H9 (cell line): ENCODE measurements around the gene SPRYD3. TPM values are rescaled to one million over a fixed set of nuclear protein-coding genes. Genes with fewer than 3 reads are reported as not detected.

Source experiments
- DNase-seq: peaks from one replicate; pipeline ENCODE4 v3.0.0-alpha.2; 2017
- H2AFZ ChIP-seq: one replicate; pipeline ENCODE4 v1.6.1; 2013; ENCODE audit warnings: mild to moderate bottlenecking, low read length, control low read depth, moderate library complexity
- H2AK5ac ChIP-seq: 2 replicates; pipeline ENCODE4 v1.6.1; 2013; ENCODE audit warnings: low read length, control low read depth, mixed read lengths; ENCODE audit not compliant: insufficient read length
- H2BK120ac ChIP-seq: one replicate; pipeline ENCODE4 v1.6.1; 2013; ENCODE audit warnings: low read depth, mild to moderate bottlenecking, low read length, control low read depth, inconsistent platforms; ENCODE audit not compliant: poor library complexity, severe bottlenecking
- H2BK12ac ChIP-seq: 2 replicates; pipeline ENCODE4 v1.6.1; 2013; ENCODE audit warnings: low read length, control low read depth, mixed read lengths, low read depth; ENCODE audit not compliant: insufficient read length
- H2BK15ac ChIP-seq: 2 replicates; pipeline ENCODE4 v1.6.1; 2013; ENCODE audit warnings: low read depth, low read length, control low read depth
- H2BK20ac ChIP-seq: one replicate; pipeline ENCODE4 v1.6.1; 2013; ENCODE audit warnings: low read depth, mild to moderate bottlenecking, low read length, control low read depth, inconsistent platforms; ENCODE audit not compliant: poor library complexity, severe bottlenecking
- H2BK5ac ChIP-seq: 2 replicates; pipeline ENCODE4 v1.6.1; 2013; ENCODE audit warnings: low read length, control low read depth, mixed read lengths; ENCODE audit not compliant: insufficient read length
- H3K14ac ChIP-seq: 2 replicates; pipeline ENCODE4 v1.6.1; 2013; ENCODE audit warnings: low read length, control low read depth; ENCODE audit not compliant: insufficient read depth
- H3K18ac ChIP-seq: 2 replicates; pipeline ENCODE4 v1.6.1; 2013; ENCODE audit warnings: low read depth, mild to moderate bottlenecking, mixed read lengths, low read length, control low read depth; ENCODE audit not compliant: insufficient read length
- H3K23ac ChIP-seq: 2 replicates; pipeline ENCODE4 v1.6.1; 2013; ENCODE audit warnings: low read length, control low read depth, mixed read lengths, low read depth; ENCODE audit not compliant: insufficient read length
- H3K23me2 ChIP-seq: 2 replicates; pipeline ENCODE4 v1.6.1; 2013; ENCODE audit warnings: low read depth, mild to moderate bottlenecking, mixed read lengths, low read length, control low read depth; ENCODE audit not compliant: insufficient read length, poor library complexity, severe bottlenecking
- H3K27ac ChIP-seq: 2 replicates; pipeline ENCODE4 v1.5.1; 2013; ENCODE audit warnings: low read length, control low read depth, mixed read lengths, low read depth; ENCODE audit not compliant: insufficient read length
- H3K27me3 ChIP-seq: 2 replicates; pipeline ENCODE4 v1.6.1; 2013; ENCODE audit warnings: low read length, control low read depth, inconsistent platforms; ENCODE audit not compliant: insufficient read depth
- H3K4ac ChIP-seq: 2 replicates; pipeline ENCODE4 v1.6.1; 2013; ENCODE audit warnings: low read depth, mild to moderate bottlenecking, control low read depth, inconsistent platforms, low read length, moderate library complexity
- H3K4me1 ChIP-seq: 2 replicates; pipeline ENCODE4 v1.6.1; 2013; ENCODE audit warnings: low read length, control low read depth, inconsistent platforms; ENCODE audit not compliant: insufficient read depth
- H3K4me2 ChIP-seq: 2 replicates; pipeline ENCODE4 v1.6.1; 2013; ENCODE audit warnings: low read length, control low read depth, mixed read lengths; ENCODE audit not compliant: insufficient read length, insufficient read depth
- H3K56ac ChIP-seq: 2 replicates; pipeline ENCODE4 v1.6.1; 2013; ENCODE audit warnings: low read depth, mild to moderate bottlenecking, mixed read lengths, low read length, control low read depth; ENCODE audit not compliant: insufficient read length
- H3K79me1 ChIP-seq: 2 replicates; pipeline ENCODE4 v1.6.1; 2013; ENCODE audit warnings: low read depth, mild to moderate bottlenecking, moderate library complexity, low read length, control low read depth, inconsistent platforms; ENCODE audit not compliant: insufficient read depth, poor library complexity, severe bottlenecking
- H3K79me2 ChIP-seq: 2 replicates; pipeline ENCODE4 v1.6.1; 2013; ENCODE audit warnings: low read length, control low read depth, inconsistent platforms; ENCODE audit not compliant: insufficient read depth
- H3K9ac ChIP-seq: 2 replicates; pipeline ENCODE4 v1.6.1; 2013; ENCODE audit warnings: low read length, control low read depth, mixed read lengths; ENCODE audit not compliant: insufficient read length; ENCODE audit errors: extremely low read depth
- H3K9me3 ChIP-seq: one replicate; pipeline ENCODE4 v1.6.1; 2013; ENCODE audit warnings: low read depth, low read length, inconsistent platforms; ENCODE audit not compliant: control insufficient read depth
- H3T11ph ChIP-seq: one replicate; pipeline ENCODE4 v1.6.1; 2013; ENCODE audit warnings: mild to moderate bottlenecking, low read length, control low read depth, inconsistent platforms
- H4K20me1 ChIP-seq: one replicate; pipeline ENCODE4 v1.6.1; 2013; ENCODE audit not compliant: control insufficient read depth, insufficient read length, insufficient read depth
- H4K5ac ChIP-seq: 2 replicates; pipeline ENCODE4 v1.6.1; 2013; ENCODE audit warnings: low read depth, mild to moderate bottlenecking, mixed read lengths, low read length, control low read depth; ENCODE audit not compliant: insufficient read length
- H4K8ac ChIP-seq: replicated peaks from 2 replicates; pipeline ENCODE4 v1.6.1; 2013; ENCODE audit warnings: low read length, control low read depth, mixed read lengths, low read depth; ENCODE audit not compliant: insufficient read length
- H4K91ac ChIP-seq: 2 replicates; pipeline ENCODE4 v1.6.1; 2013; ENCODE audit warnings: low read depth, mild to moderate bottlenecking, moderate library complexity, mixed read lengths, low read length, control low read depth; ENCODE audit not compliant: insufficient read length
- H3K27ac Mint-ChIP-seq, 3 experiments: 2 replicates in 2 of 3; 3 replicates in 1 of 3; pipeline ENCODE4 v1.8.0; 2020 to 2021; ENCODE audit warnings: mixed read lengths in 3 of 3, mild to moderate bottlenecking in 1 of 3, moderate library complexity in 1 of 3
- H3K27me3 Mint-ChIP-seq: 2 replicates; pipeline ENCODE4 v1.8.0; 2021; ENCODE audit warnings: low read depth, mild to moderate bottlenecking, moderate library complexity, mixed read lengths
- H3K36me3 Mint-ChIP-seq, 3 experiments: 2 replicates in 2 of 3; 3 replicates in 1 of 3; pipeline ENCODE4 v1.8.0; 2020 to 2021; ENCODE audit warnings: low read depth in 3 of 3, mixed read lengths in 3 of 3; ENCODE audit not compliant: insufficient read depth in 1 of 3
- H3K4me1 Mint-ChIP-seq, 2 experiments: 2 replicates each; pipeline ENCODE4 v1.8.0; 2020; ENCODE audit warnings: mixed read lengths in 2 of 2
- H3K4me3 Mint-ChIP-seq, 2 experiments: 2 replicates in 1 of 2; 3 replicates in 1 of 2; pipeline ENCODE4 v1.8.0; 2020 to 2021; ENCODE audit warnings: mild to moderate bottlenecking in 2 of 2, mixed read lengths in 2 of 2, moderate library complexity in 1 of 2
- H3K9me3 Mint-ChIP-seq, 2 experiments: 2 replicates in 1 of 2; 3 replicates in 1 of 2; pipeline ENCODE4 v1.8.0; 2020; ENCODE audit warnings: mild to moderate bottlenecking in 2 of 2, mixed read lengths in 2 of 2, moderate library complexity in 1 of 2
- WGBS: extraction: QIAGEN DNeasy Blood & Tissue Kit; methylation state at CpG from one replicate; pipeline ENCODE4 v1.1.7; 2013; ENCODE audit warnings: missing lambda C conversion rate, low lambda C conversion rate, mixed read lengths; ENCODE audit not compliant: insufficient read length; ENCODE audit errors: extremely low coverage; 5-methylcytosine and 5-hydroxymethylcytosine counted together
- total RNA-seq: library from RNA; stranded (reverse); gene quantifications from 2 replicates; pipeline ENCODE4 v1.2.1, GENCODE V29; 2021
- TF ChIP-seq, protein P1 (sequence below): fragments of 200-600 bp; sonication (generic); conservative IDR thresholded peaks from 3 replicates; pipeline ENCODE4 v1.8.0; 2021; ENCODE audit warnings: antibody characterized with exemption, mild to moderate bottlenecking

SPRYD3 gene
- total RNA-seq, 1 experiment from 2014 or later = 6.5 TPM

DNA sequence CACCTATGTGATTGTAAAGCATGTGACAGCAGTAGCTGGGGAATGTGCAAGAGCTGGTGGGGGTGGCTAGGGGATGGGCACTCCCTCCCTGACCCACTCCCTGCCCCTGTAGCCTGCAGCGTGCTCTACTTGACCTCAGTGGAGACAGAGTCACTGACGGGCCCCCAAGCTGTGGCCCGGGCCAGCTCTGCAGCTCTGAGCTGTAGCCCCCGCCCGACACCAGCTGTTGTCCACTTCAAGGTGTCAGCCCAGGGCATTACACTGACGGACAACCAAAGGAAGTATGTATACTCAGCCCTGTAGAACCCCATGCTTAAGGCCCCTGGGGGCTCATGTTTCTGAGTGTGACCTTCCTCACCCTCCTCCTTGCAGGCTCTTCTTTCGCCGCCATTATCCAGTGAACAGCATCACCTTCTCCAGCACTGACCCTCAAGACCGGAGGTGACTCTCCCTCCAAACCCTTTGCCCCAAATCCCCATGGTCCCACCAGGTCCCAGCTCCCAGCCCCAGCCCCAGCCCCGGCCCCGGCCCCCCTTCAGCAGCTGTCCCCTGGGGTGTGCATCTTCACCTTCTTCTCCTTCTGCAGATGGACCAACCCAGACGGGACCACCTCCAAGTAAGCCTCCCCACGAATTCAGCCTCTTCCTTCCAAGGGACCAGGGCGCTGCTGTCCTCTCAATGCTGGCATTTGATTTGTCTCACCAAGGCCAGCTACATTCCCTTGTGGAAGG is 16.0 kb downstream of the SPRYD3 start:
- H3T11ph ChIP-seq = no peak overlapping the region
- no peak overlapping the region for H2BK15ac ChIP-seq
- no peak overlapping the region for H4K8ac ChIP-seq
- peaks cover 2% of the 10 kb centered on the region; the same call in 1 of the 2 replicates for H3K27me3 ChIP-seq
- no peak overlapping the region for H2BK12ac ChIP-seq
- H4K5ac ChIP-seq = no peak overlapping the region
- Mint-ChIP-seq H3K4me1 (peaks cover 9 to 13% of the 10 kb centered on the region in 2 experiments), H3K27me3 (peaks cover 33% of the 10 kb centered on the region), H3K27ac (no peak overlapping the region), H3K9me3 (no peaks in the 10 kb centered on the region), H3K36me3 (peaks cover 2 to 8% (median 4%) of the 10 kb centered on the region in 3 experiments; a peak in 4 of 7 replicates), H3K4me3 (no peak overlapping the region)
- H2BK20ac ChIP-seq = no peak overlapping the region
- H3K56ac ChIP-seq = no peak overlapping the region
- H2BK5ac ChIP-seq = no peak overlapping the region
- no peaks in the 10 kb centered on the region for H3K79me2 ChIP-seq
- H3K9ac ChIP-seq = no peak overlapping the region
- no peak overlapping the region for H3K14ac ChIP-seq
- no peak overlapping the region for H3K23ac ChIP-seq
- no peak overlapping the region for H2BK120ac ChIP-seq
- no peak overlapping the region for H3K4ac ChIP-seq
- no peaks in the 10 kb centered on the region for H3K79me1 ChIP-seq
- no peak overlapping the region for H3K27ac ChIP-seq
- no peak overlapping the region for H2AK5ac ChIP-seq
- H3K9me3 ChIP-seq = no peaks in the 10 kb centered on the region
- H3K23me2 ChIP-seq = no peaks in the 10 kb centered on the region
- H3K18ac ChIP-seq = no peak overlapping the region
- no peak for DNase-seq
- TF ChIP-seq, protein P1, sequence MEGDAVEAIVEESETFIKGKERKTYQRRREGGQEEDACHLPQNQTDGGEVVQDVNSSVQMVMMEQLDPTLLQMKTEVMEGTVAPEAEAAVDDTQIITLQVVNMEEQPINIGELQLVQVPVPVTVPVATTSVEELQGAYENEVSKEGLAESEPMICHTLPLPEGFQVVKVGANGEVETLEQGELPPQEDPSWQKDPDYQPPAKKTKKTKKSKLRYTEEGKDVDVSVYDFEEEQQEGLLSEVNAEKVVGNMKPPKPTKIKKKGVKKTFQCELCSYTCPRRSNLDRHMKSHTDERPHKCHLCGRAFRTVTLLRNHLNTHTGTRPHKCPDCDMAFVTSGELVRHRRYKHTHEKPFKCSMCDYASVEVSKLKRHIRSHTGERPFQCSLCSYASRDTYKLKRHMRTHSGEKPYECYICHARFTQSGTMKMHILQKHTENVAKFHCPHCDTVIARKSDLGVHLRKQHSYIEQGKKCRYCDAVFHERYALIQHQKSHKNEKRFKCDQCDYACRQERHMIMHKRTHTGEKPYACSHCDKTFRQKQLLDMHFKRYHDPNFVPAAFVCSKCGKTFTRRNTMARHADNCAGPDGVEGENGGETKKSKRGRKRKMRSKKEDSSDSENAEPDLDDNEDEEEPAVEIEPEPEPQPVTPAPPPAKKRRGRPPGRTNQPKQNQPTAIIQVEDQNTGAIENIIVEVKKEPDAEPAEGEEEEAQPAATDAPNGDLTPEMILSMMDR = no peak
- no peaks in the 10 kb centered on the region for H3K4me1 ChIP-seq
- H2AFZ ChIP-seq = no peak overlapping the region
- H3K4me2 ChIP-seq = no peak overlapping the region
- WGBS = no CpG with 5 or more reads among the region's 14 CpGs
- no peak overlapping the region for H4K91ac ChIP-seq
- H4K20me1 ChIP-seq = no peaks in the 10 kb centered on the region
